Body of pancreas (tissue), 4 donors: ENCODE measurements around the gene MYO5C.

Experiments used
- CTCF ChIP-seq, 7 experiments: fragments of 450-650 bp in 4 of 7; fragments of 200-600 bp in 3 of 7; sonication (generic) in 3 of 7; IDR thresholded peaks; one replicate each; pipeline ENCODE4 v1.5.1; 2016 to 2019; ENCODE audit warnings: antibody characterized with exemption in 7 of 7
- POLR2A ChIP-seq, 3 donors: fragments of 450-650 bp; IDR thresholded peaks; one replicate each; pipeline ENCODE4 v1.6.1; 2016; ENCODE audit warnings: antibody characterized with exemption in 3 of 3, mild to moderate bottlenecking in 2 of 3

DNA sequence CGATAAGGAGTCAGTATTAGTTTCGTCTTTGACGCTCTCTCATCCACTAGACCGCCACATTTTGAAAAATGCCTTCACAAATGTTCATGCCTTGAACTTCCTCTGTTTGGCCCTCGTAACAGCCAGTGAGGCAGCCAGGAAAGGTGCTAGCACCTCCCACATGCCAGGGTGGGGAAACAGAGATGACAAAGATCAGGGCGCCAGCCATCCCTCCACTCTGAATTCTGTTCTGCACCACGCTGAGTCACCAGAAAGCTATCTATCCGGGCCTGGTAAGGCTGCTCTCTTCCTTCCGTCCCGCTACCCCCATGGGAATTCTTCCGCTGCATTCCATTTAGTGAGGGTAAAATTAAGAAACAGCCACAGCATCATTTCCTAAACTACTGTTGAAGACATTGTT, 151.7 kb downstream of the MYO5C start:
- TF ChIP-seq CTCF (IDR thresholded peaks at IDR 0.05): no peak
- no peak for TF ChIP-seq POLR2A (IDR thresholded peaks at IDR 0.05)
